ENCODE data around the gene KRT1. TPM values are rescaled to one million over a fixed set of nuclear protein-coding genes. Genes with fewer than 3 reads are reported as not detected.

The KRT1 gene
- total RNA-seq, 1 donor from 2014 or later, result 3.5 TPM

GRCh38 chr12:52628841-52629240 is 51.4 kb downstream of the KRT1 start:
- H3K4me3 ChIP-seq, result no peak overlapping the region
- no peak for TF ChIP-seq CTCF (IDR thresholded peaks at IDR 0.05)
- no peaks in the 10 kb centered on the region for H3K9me3 ChIP-seq
- no peak for ATAC-seq
- H3K4me1 ChIP-seq, result no peaks in the 10 kb centered on the region
- H3K27ac ChIP-seq, result no peak overlapping the region
- intact Hi-C loops (cut with DNase I), result no loop called here
- no peak for DNase-seq
- H3K36me3 ChIP-seq, result no peaks in the 10 kb centered on the region
- H3K27me3 ChIP-seq, result peaks cover 6% of the 10 kb centered on the region

- H3K27me3 ChIP-seq, result no peaks in the 10 kb centered on the region
- DNase-seq, result no peak
- no peaks in the 10 kb centered on the region for H3K36me3 ChIP-seq
- no peak overlapping the region for H3K27ac ChIP-seq
- H3K4me3 ChIP-seq, result no peak overlapping the region
- intact Hi-C loops (cut with DNase I), result no loop called here
- ATAC-seq, result no peak
- H3K9me3 ChIP-seq, result no peaks in the 10 kb centered on the region
- TF ChIP-seq CTCF (IDR thresholded peaks at IDR 0.05), result no peak
- no peaks in the 10 kb centered on the region for H3K4me1 ChIP-seq
Observed at GRCh38 chr12:52628111-52628507, 52.1 kb downstream of the KRT1 start.

- no peak for DNase-seq
- Histone ChIP-seq H3K27ac (no peak overlapping the region), H3K4me1 (no peaks in the 10 kb centered on the region), H3K36me3 (no peaks in the 10 kb centered on the region), H3K9me3 (no peaks in the 10 kb centered on the region), H3K4me3 (no peak overlapping the region), H3K27me3 (no peaks in the 10 kb centered on the region)
- no peak for TF ChIP-seq CTCF (IDR thresholded peaks at IDR 0.05)
- ATAC-seq, result no peak
- intact Hi-C loops (cut with DNase I), result no loop called here
Observed at GRCh38 chr12:52627395-52628110, 52.7 kb downstream of the KRT1 start.

Other genes starting within 250 kb of the KRT1 start
- gene KRT75, start 246.0 kb downstream of the KRT1 start, total RNA-seq, result not detected
- not detected for gene KRT6B, start 228.3 kb downstream of the KRT1 start, total RNA-seq
- not detected for gene KRT6C, start 206.6 kb downstream of the KRT1 start, total RNA-seq
- 3.0 TPM for gene KRT6A, start 187.2 kb downstream of the KRT1 start, total RNA-seq
- 8.8 TPM for gene KRT5, start 160.0 kb downstream of the KRT1 start, total RNA-seq
- gene KRT71, start 127.3 kb downstream of the KRT1 start, total RNA-seq, result not detected
- not detected for gene KRT74, start 106.6 kb downstream of the KRT1 start, total RNA-seq
- not detected for gene KRT72, start 78.9 kb downstream of the KRT1 start, total RNA-seq
- 0.52 TPM for gene KRT73, start 61.8 kb downstream of the KRT1 start, total RNA-seq
- not detected for gene KRT2, start 28.2 kb downstream of the KRT1 start, total RNA-seq
- not detected for gene KRT77, start 23.1 kb upstream of the KRT1 start, total RNA-seq
- not detected for gene KRT76, start 96.9 kb upstream of the KRT1 start, total RNA-seq
- gene KRT3, start 115.7 kb upstream of the KRT1 start, total RNA-seq, result not detected
- gene KRT4, start 133.7 kb upstream of the KRT1 start, total RNA-seq, result 6.8 TPM
- 5.4 TPM for gene KRT79, start 153.9 kb upstream of the KRT1 start, total RNA-seq
- not detected for gene KRT78, start 168.6 kb upstream of the KRT1 start, total RNA-seq
- gene KRT8, start 224.7 kb upstream of the KRT1 start, total RNA-seq, result 223 TPM